Activated CD4-positive, alpha-beta memory T cell treated with anti-CD3 and anti-CD28 coated beads, Interleukin-2, amount 10 ng/mL, durations not matched to agents 7 days and 5 days (primary cell): ENCODE results near the gene CSHL1. TPM values are rescaled to one million over a fixed set of nuclear protein-coding genes. Genes with fewer than 3 reads are reported as not detected.
"Not testable (repeated sequence)": the region's sequence is repeated elsewhere in the genome, so short reads cannot be mapped to it uniquely, and the experiment has no call there.

Experiments
- CTCF ChIA-PET: fragments of 350-600 bp; sonication (Branson Sonifier 250); formaldehyde crosslinking; loops from one replicate; lab custom pipeline; 2021; ENCODE audit warnings: antibody characterized with exemption, inconsistent platforms; lab: Charles Lee
- POLR2A ChIA-PET: fragments of 350-600 bp; sonication (Branson Sonifier 250); formaldehyde crosslinking; loops from one replicate; lab custom pipeline; 2021; ENCODE audit warnings: antibody characterized with exemption; lab: Charles Lee
- DNase-seq: peaks from one replicate; pipeline ENCODE4 v3.0.0-alpha.2; 2020
- H3K27ac Mint-ChIP-seq: one replicate; pipeline ENCODE4 v1.8.0; 2021; ENCODE audit warnings: mild to moderate bottlenecking, mixed read lengths
- H3K27me3 Mint-ChIP-seq: one replicate; pipeline ENCODE4 v1.8.0; 2021; ENCODE audit warnings: mixed read lengths
- H3K36me3 Mint-ChIP-seq: one replicate; pipeline ENCODE4 v1.8.0; 2021; ENCODE audit warnings: low read depth, mixed read lengths
- H3K4me1 Mint-ChIP-seq: one replicate; pipeline ENCODE4 v1.8.0; 2021; ENCODE audit warnings: mixed read lengths
- H3K4me3 Mint-ChIP-seq: one replicate; pipeline ENCODE4 v1.8.0; 2021; ENCODE audit warnings: mild to moderate bottlenecking, mixed read lengths
- H3K9me3 Mint-ChIP-seq: one replicate; pipeline ENCODE4 v1.8.0; 2021; ENCODE audit warnings: mixed read lengths
- total RNA-seq, 2 experiments: library from RNA; stranded (reverse); gene quantifications; one replicate each; pipeline ENCODE4 v1.2.3, GENCODE V29; 2021

The CSHL1 gene
- total RNA-seq, 2 experiments from 2014 or later = not detected

GRCh38 chr17:63896524-63897354 is 14.3 kb downstream of the CSHL1 start, which contains the start of gene CSH1:
CSH1 (minus strand) TSS chr17:63896574; CDS start chr17:63896511, 63 bp downstream.
- POLR2A ChIA-PET, H3K27ac Mint-ChIP-seq, H3K36me3 Mint-ChIP-seq, H3K4me1 Mint-ChIP-seq, H3K9me3 Mint-ChIP-seq, CTCF ChIA-PET, H3K4me3 Mint-ChIP-seq, DNase-seq: not testable (repeated sequence)
- H3K27me3 Mint-ChIP-seq = peaks cover 24% of the 10 kb centered on the region

DNA sequence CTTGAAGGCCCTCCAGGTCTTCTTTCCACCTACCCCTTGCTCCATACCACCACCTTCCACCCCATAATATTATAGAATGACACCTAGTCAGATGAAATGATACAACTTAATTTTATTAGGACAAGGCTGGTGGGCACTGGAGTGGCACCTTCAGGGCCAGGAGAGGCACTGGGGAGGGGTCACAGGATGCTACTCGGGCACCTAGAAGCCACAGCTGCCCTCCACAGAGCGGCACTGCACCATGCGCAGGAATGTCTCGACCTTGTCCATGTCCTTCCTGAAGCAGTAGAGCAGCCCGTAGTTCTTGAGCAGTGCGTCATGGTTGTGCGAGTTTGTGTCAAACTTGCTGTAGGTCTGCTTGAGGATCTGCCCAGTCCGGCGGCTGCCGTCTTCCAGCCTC is 16.2 kb downstream of the CSHL1 start:
- DNase-seq, CTCF ChIA-PET, H3K9me3 Mint-ChIP-seq, H3K36me3 Mint-ChIP-seq, H3K27ac Mint-ChIP-seq, H3K4me1 Mint-ChIP-seq, H3K4me3 Mint-ChIP-seq, POLR2A ChIA-PET: not testable (repeated sequence)
- H3K27me3 Mint-ChIP-seq = peaks cover 21% of the 10 kb centered on the region

DNA sequence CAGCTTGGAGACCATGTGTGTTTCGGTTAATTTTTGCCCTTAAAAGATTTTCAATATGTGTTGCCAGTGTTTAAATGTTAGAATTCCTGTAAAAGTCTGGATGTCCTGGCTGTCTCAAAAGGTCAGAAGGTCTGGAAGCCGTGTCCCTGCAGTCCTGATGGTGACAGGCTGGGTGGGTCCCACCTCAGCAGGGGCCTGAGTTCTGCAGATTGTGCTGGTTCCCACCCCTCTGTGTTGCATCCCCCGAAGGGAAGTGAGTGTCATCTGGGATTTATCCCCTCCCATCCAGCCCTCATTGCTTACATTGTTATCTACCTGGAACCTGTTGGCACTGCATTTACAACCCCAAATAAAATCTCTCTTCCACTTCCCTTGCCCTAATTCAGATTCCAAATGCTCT is 17.0 kb downstream of the CSHL1 start:
- H3K36me3 Mint-ChIP-seq, DNase-seq, H3K9me3 Mint-ChIP-seq, CTCF ChIA-PET, H3K27ac Mint-ChIP-seq, H3K4me3 Mint-ChIP-seq, POLR2A ChIA-PET, H3K4me1 Mint-ChIP-seq: not testable (repeated sequence)
- H3K27me3 Mint-ChIP-seq = peaks cover 22% of the 10 kb centered on the region

- H3K36me3 Mint-ChIP-seq, H3K4me1 Mint-ChIP-seq, POLR2A ChIA-PET, H3K9me3 Mint-ChIP-seq, DNase-seq, H3K27ac Mint-ChIP-seq, H3K4me3 Mint-ChIP-seq: not testable (repeated sequence)
- peaks cover 29% of the 10 kb centered on the region for H3K27me3 Mint-ChIP-seq
- CTCF ChIA-PET = interaction anchor here (0.8 to 1.1 kb wide), 3 partner anchors 10 to 241 kb away, joined by 3 to 4 read pairs (median 3); no protein-coding TSS in a partner anchor
Measured at GRCh38 chr17:63892316-63893037, 18.6 kb downstream of the CSHL1 start.

- H3K4me3 Mint-ChIP-seq, H3K4me1 Mint-ChIP-seq, DNase-seq, H3K9me3 Mint-ChIP-seq, H3K36me3 Mint-ChIP-seq, H3K27ac Mint-ChIP-seq, POLR2A ChIA-PET: not testable (repeated sequence)
- H3K27me3 Mint-ChIP-seq = peaks cover 31% of the 10 kb centered on the region
- CTCF ChIA-PET = interaction anchor here (0.6 to 3.6 kb wide), 21 partner anchors 9 to 748 kb away, joined by 3 to 14 read pairs (median 3); partner anchors contain the start of gene ERN1
Measured at GRCh38 chr17:63889026-63889848, 21.8 kb downstream of the CSHL1 start.

DNA sequence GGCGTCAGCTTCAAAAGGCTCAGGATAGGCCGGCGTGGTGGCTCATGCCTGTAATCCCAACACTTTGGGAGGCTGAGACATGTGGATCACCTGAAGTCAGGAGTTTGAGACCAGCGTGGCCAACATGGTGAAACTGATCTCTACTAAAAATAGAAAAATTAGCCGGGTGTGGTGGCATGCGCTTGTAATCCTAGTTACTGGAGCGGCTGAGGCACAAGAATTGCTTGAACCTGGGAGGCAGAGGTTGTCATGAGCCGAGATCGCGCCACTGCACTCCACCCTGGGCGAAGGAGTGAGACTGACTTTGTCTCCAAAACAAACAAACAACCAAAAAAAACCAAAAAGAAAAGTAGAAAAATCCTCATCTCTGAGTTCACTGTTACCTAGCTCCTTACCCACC is 25.9 kb downstream of the CSHL1 start:
- POLR2A ChIA-PET, H3K27ac Mint-ChIP-seq, H3K4me1 Mint-ChIP-seq, H3K9me3 Mint-ChIP-seq, CTCF ChIA-PET, DNase-seq, H3K4me3 Mint-ChIP-seq, H3K36me3 Mint-ChIP-seq: not testable (repeated sequence)
- peaks cover 14% of the 10 kb centered on the region for H3K27me3 Mint-ChIP-seq

- H3K4me3 Mint-ChIP-seq, H3K27ac Mint-ChIP-seq, H3K4me1 Mint-ChIP-seq, POLR2A ChIA-PET, H3K27me3 Mint-ChIP-seq, H3K9me3 Mint-ChIP-seq, H3K36me3 Mint-ChIP-seq, DNase-seq: not testable (repeated sequence)
- CTCF ChIA-PET = interaction anchor here (0.7 to 1.3 kb wide), 5 partner anchors 16 to 146 kb away, joined by 3 to 5 read pairs (median 4); no protein-coding TSS in a partner anchor
Measured at GRCh38 chr17:63882626-63883126, 28.4 kb downstream of the CSHL1 start.

DNA sequence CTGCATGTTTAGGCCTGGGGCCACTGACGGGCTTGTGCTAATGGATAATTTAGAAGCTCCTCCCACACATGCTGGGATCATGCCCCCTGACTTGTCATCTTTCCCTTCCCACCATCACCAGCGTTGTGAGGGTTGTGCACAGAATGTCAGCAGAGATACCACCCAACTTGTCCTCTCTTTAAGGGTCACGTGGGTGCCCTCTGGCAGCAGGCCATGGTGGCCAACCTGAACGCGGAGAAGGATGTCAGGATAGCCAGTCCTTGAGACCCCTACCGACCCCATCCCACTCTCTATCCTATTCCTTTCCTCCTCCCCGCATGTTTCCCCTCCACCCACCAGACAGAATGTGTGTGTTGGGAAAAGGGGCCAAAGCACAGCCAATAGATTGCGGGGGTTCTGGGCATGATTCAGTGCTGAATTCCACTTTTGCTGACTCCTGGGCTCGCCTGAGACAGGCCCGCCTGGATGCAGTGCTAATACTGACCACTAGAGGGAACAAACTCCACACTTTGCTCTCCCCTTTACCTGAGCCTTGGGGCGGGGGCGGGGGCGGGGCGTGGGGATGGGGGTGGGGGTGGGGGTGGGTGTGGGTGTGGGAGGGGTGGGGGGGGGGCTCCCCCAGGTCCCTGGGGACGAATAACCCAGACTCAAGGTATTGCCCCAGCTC is 29.0 kb downstream of the CSHL1 start, which contains the start of gene GH2:
Gene GH2, minus strand, starts transcription at position 10 of the 667 bp plus-strand sequence. CDS start 143 bp downstream, outside the sequence.
- Mint-ChIP-seq H3K4me1 (no peaks in the 10 kb centered on the region), H3K4me3 (no peak within 1 kb of the TSS), H3K36me3 (no peaks in the 10 kb centered on the region), H3K9me3 (no peaks in the 10 kb centered on the region), H3K27me3 (peaks cover 5% of the 10 kb centered on the region), H3K27ac (no peak within 1 kb of the TSS)
- ChIA-PET CTCF (interaction anchor here (0.8 to 1.3 kb wide), 3 partner anchors 16 to 33 kb away, joined by 3 to 4 read pairs (median 3); no protein-coding TSS in a partner anchor), POLR2A (no interaction called here)
- DNase-seq = peak; percentile 65

DNA sequence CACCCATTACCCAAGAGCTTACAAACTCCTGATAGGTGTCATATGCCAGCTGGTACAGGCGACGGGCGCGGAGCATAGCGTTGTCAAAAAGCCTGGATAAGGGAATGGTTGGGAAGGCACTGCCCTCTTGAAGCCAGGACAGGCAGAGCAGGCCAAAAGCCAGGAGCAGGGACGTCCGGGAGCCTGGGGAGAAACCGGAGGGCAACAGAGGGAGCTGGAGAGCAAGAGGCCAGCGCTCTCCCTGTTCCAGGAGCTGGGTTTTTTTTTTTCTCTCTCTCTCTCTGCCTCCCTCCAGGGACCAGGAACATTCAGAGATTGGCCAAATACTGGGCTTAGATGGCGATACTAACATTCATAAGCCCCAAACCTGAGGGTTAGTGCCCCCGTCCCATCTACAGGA is 29.7 kb downstream of the CSHL1 start:
- H3K27ac Mint-ChIP-seq, H3K27me3 Mint-ChIP-seq, H3K4me1 Mint-ChIP-seq, H3K4me3 Mint-ChIP-seq, DNase-seq, H3K9me3 Mint-ChIP-seq, H3K36me3 Mint-ChIP-seq, POLR2A ChIA-PET: not testable (repeated sequence)
- CTCF ChIA-PET = interaction anchor here (0.8 to 1.3 kb wide), 2 partner anchors 17 to 32 kb away, joined by 3 read pairs; no protein-coding TSS in a partner anchor

DNA sequence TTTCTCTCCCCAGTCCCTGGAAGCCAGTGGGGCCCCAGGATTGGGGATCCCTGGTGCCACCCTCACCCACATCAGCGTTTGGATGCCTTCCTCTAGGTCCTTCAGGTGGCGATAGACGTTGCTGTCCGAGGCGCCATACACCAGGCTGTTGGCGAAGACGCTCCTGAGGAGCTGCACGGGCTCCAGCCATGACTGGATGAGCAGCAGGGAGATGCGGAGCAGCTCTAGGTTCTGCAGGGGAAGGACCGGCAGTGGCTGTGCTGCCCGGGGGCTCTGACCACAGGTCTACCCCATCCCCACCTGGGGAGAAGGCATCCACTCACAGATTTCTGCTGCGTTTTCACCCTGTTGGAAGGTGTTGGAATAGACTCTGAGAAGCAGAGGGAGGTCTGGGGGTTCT is 30.4 kb downstream of the CSHL1 start:
- peaks cover 5% of the 10 kb centered on the region for H3K27me3 Mint-ChIP-seq
- no peaks in the 10 kb centered on the region for H3K4me1 Mint-ChIP-seq
- POLR2A ChIA-PET = no interaction called here
- CTCF ChIA-PET = interaction anchor here (1.3 kb wide), 1 partner anchor 17 kb away, joined by 3 read pairs; no protein-coding TSS in a partner anchor
- H3K9me3 Mint-ChIP-seq = no peaks in the 10 kb centered on the region
- H3K4me3 Mint-ChIP-seq = no peak overlapping the region
- no peaks in the 10 kb centered on the region for H3K36me3 Mint-ChIP-seq
- H3K27ac Mint-ChIP-seq = no peak overlapping the region
- DNase-seq = no peak

GRCh38 chr17:63878413-63878812 is 32.6 kb downstream of the CSHL1 start:
- H3K4me1 Mint-ChIP-seq, H3K27me3 Mint-ChIP-seq, POLR2A ChIA-PET, H3K9me3 Mint-ChIP-seq, H3K36me3 Mint-ChIP-seq, H3K4me3 Mint-ChIP-seq, H3K27ac Mint-ChIP-seq, DNase-seq: not testable (repeated sequence)
- CTCF ChIA-PET = interaction anchor here (0.6 to 1.8 kb wide), 4 partner anchors 9 to 149 kb away, joined by 3 to 4 read pairs (median 4); no protein-coding TSS in a partner anchor

DNA sequence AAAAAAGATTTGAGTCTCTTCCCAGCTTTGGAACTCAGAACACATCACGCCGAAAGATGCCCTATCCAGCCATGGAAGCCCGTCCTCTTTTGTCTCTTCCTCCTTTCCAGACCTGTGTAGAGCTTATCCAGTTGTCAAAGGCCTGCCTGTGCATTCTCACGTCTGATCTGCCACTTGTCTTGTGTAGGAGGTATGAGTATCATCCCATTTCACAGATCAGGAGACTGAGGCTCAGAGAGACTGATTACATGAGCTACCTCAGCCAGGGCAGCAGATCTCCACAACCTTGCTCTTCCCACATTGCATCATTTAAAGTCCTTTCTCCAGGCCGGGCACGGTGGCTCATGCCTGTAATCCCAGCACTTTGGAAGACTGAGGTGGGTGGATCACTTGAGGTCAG is 36.4 kb downstream of the CSHL1 start:
- POLR2A ChIA-PET, DNase-seq, H3K4me3 Mint-ChIP-seq, H3K36me3 Mint-ChIP-seq, H3K4me1 Mint-ChIP-seq, H3K9me3 Mint-ChIP-seq, H3K27ac Mint-ChIP-seq: not testable (repeated sequence)
- peaks cover 11% of the 10 kb centered on the region for H3K27me3 Mint-ChIP-seq
- CTCF ChIA-PET = interaction anchor here (0.6 to 1.8 kb wide), 2 partner anchors 9 to 674 kb away, joined by 4 to 5 read pairs; no protein-coding TSS in a partner anchor
